GM21723 (cell line): ENCODE results near the gene PNMA6E.

ENCODE experiments used
- ATAC-seq: cut with Tn5 transposase; IDR thresholded peaks from one replicate; pipeline ENCODE4 v1.9.1; 2021; ENCODE audit warnings: mild to moderate bottlenecking, moderate library complexity; ENCODE audit not compliant: unreplicated experiment

PNMA6E gene

GRCh38 chrX:153361781-153362397, 39.3 kb downstream of the PNMA6E start:
- ATAC-seq, result no peak

- ATAC-seq, result no peak
These were observed 43.3 kb downstream of the PNMA6E start for GRCh38 chrX:153357877-153358276.

DNA sequence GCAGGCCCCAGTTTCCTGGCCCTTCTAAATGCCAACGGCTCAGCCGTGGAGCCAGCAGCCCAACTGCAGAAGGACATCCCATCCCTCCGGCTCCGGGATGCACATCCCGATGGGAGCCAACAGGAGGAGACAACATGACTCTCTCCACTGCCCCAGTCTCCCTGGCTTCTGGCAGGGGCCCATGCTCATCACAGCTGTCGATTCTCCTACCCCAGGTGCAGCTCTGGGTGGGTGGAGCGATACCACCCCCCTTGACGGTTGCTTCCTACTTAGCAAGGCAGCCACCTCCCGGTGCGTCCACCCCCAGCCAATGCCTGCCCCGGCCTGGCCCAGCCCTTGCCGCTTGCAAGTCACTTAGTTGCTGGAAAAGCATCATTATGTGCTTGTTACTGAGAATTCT, 47.7 kb downstream of the PNMA6E start:
- no peak for ATAC-seq

DNA sequence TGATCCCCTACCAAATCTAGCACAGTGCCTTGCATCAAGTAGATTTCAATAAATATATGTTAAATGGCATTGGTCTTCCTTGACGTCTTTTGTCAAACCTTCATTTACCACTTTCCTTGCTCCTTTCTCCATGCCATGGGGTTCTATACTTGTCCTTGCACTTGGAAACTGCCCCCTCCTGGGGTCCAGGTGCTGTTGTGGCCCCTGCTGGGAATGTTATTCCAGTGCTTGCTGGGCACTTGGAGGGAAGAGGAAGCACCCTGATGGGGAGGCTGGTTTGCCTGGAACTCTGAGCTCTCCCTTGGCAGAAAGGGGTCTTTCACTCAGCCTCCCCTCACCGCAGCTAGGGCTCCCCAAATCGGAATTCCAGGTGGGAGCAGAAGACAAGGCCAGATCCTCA, 48.3 kb downstream of the PNMA6E start:
- no peak for ATAC-seq

DNA sequence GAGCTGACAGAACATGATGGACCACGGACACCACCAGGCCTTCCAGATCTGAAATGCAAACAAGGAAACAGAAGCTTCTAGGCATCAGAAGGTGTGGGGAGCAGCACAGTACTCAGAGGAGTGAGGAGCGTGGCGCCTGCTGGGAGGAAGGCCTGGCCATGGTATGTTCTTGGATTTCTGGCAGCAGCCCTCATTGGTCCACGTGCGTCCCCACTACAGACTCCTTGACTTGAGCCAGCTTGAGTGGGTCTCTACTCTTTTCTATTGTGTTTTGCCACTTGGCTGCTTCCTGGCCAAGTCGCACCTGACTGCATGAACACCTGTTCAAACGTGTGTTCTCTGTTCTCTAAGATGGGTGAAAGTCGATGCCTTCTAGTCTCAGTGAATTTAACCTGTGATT, 49.2 kb downstream of the PNMA6E start:
- ATAC-seq, result no peak

DNA sequence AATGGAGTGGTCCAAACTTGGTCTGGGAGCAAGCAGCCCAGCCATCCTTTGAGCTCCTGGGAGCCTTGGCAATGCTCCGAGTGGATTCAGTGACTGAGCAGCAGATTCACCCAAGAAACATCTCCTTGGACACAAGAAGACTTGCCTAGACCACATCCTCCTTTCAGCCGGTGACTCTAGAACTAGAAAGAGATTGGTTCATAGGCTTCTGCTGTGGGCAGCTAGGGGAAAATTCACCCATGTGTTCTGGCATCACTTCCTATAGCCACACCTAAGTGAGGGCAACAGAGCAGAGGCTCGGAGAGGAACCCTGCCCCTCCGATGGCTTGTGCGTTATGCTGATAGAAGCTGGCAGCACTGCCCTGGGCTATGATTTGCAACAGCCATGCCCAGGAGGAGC, 51.2 kb downstream of the PNMA6E start:
- no peak for ATAC-seq

DNA sequence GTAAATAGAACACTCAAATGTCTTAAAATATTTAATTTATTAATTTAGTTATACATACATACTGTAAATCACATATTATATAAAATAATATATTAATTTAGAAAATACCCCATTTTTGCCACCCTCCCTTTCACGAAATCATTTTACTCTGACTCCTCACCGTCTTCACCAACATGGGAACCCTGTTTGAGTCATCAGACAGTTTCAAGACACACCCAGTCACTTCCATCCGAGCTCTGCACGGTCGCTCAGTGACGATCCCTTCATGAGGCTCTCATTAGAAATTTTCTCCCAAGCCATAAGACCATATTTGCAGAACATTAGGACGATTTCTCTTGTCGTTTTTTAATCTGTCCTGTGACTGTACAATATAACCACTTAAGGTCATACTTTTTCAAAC, 52.7 kb downstream of the PNMA6E start:
- ATAC-seq, result no peak

DNA sequence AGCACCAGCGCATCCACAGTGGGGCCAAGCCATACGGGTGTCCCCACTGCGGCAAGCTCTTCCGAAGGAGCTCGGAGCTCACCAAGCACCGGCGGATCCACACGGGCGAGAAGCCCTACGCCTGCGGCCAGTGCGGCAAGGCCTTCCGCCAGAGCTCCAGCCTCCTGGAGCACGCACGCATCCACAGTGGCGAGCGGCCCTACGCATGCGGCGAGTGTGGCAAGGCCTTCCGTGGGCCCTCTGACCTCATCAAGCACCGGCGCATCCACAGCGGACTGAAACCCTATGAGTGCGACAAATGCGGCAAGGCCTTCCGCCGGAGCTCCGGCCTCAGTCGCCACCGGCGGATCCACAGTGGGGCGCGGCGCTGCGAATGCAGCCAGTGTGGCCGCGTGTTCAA, 53.6 kb downstream of the PNMA6E start:
- no peak for ATAC-seq
